Measurements from ENCODE around the gene SCAPER. TPM values are rescaled to one million over a fixed set of nuclear protein-coding genes. Genes with fewer than 3 reads are reported as not detected.

Gene SCAPER
- total and polyA plus RNA-seq, 10 of the 15 experiments (the other 5 are each of a cell fraction or from before 2014, with no cell fraction given): 1.0 to 7.7 (median 3.9) TPM

- Histone ChIP-seq H3K36me3 (ENCODE audit: control insufficient read depth in 2 of 2, insufficient read depth in 2 of 2, low read length in 1 of 2) (no peaks in the 10 kb centered on the region), H4K20me1 (ENCODE audit: control insufficient read depth, insufficient read depth) (no peaks in the 10 kb centered on the region), H3K9me3 (replicated peaks; ENCODE audit: control insufficient read depth, insufficient read depth, low read length) (no peaks in the 10 kb centered on the region; the same call in 2 of the 3 replicates), H3K4me2 (ENCODE audit: control insufficient read depth, insufficient read depth) (no peak overlapping the region), H3K27ac (ENCODE audit: control insufficient read depth, insufficient read depth) (no peak overlapping the region), H3K9ac (ENCODE audit: control insufficient read depth, insufficient read depth, low read length) (no peak overlapping the region), H2AFZ (ENCODE audit: control insufficient read depth, low read depth, low read length) (no peak overlapping the region), H3K79me2 (ENCODE audit: control insufficient read depth, insufficient read depth, low read length) (no peaks in the 10 kb centered on the region), H3K4me1 (ENCODE audit: control insufficient read depth, insufficient read depth, low read length) (peaks cover 10% of the 10 kb centered on the region; the same call in 1 of the 2 replicates), H3K4me3 (no peak overlapping the region), H3K27me3 (replicated peaks in 1 of 2; ENCODE audit: control insufficient read depth in 2 of 2, insufficient read depth in 2 of 2, low read length in 1 of 2) (peaks cover 2 to 13% of the 10 kb centered on the region in 2 experiments; a peak in 2 of 4 replicates)
- ChIA-PET RAD21 (ENCODE audit: unreplicated experiment) (interaction anchor here (1.1 kb wide), 2 partner anchors 143 to 148 kb away, joined by 4 read pairs; no protein-coding TSS in a partner anchor), CTCF (interaction anchor here (0.5 to 3.0 kb wide), 9 partner anchors 8 to 507 kb away, joined by 3 to 21 read pairs (median 6); no protein-coding TSS in a partner anchor), SMC1A (ENCODE audit: uncharacterized antibody, unreplicated experiment) (interaction anchor here (0.9 to 1.9 kb wide), 4 partner anchors 49 to 118 kb away, joined by 3 to 5 read pairs (median 3); no protein-coding TSS in a partner anchor), POLR2A (interaction anchor here (0.6 kb wide), 1 partner anchor 728 kb away, joined by 7 read pairs; no protein-coding TSS in a partner anchor)
- in situ Hi-C loops (cut with MboI): no loop called here
- intact Hi-C loops (cut with micrococcal nuclease; ENCODE audit: unreplicated experiment): loop anchor here (5.0 kb wide), 1 partner anchor 97 kb away; no protein-coding TSS in a partner anchor
- no peak for FAIRE-seq
- ATAC-seq: peak; percentile 44
- no TSS peak for BruUV-seq (replicated peaks)
- WGBS (ENCODE audit: insufficient coverage, insufficient replicate concordance, low lambda C conversion rate, missing lambda C conversion rate): 53% methylated on average over 9 of the region's 9 CpGs
- peak; percentile 27; the same call in 1 of the 2 replicates for TF ChIP-seq RAD21 (IDR thresholded peaks at IDR 0.05; ENCODE audit: insufficient read depth, low read depth, low read length)
- TF ChIP-seq, protein P1, sequence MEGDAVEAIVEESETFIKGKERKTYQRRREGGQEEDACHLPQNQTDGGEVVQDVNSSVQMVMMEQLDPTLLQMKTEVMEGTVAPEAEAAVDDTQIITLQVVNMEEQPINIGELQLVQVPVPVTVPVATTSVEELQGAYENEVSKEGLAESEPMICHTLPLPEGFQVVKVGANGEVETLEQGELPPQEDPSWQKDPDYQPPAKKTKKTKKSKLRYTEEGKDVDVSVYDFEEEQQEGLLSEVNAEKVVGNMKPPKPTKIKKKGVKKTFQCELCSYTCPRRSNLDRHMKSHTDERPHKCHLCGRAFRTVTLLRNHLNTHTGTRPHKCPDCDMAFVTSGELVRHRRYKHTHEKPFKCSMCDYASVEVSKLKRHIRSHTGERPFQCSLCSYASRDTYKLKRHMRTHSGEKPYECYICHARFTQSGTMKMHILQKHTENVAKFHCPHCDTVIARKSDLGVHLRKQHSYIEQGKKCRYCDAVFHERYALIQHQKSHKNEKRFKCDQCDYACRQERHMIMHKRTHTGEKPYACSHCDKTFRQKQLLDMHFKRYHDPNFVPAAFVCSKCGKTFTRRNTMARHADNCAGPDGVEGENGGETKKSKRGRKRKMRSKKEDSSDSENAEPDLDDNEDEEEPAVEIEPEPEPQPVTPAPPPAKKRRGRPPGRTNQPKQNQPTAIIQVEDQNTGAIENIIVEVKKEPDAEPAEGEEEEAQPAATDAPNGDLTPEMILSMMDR (IDR thresholded peaks at IDR 0.05 in 2 of 3, conservative IDR thresholded peaks at IDR 0.05 in 1 of 3; ENCODE audit: control insufficient read depth in 2 of 3, extremely low read depth in 1 of 3, insufficient read depth in 1 of 3, low read depth in 3 of 3, low read length in 3 of 3): peak; percentile 30 to 35 (median 35); a peak in 4 of 6 replicates
- no peak for TF ChIP-seq RAD51 (IDR thresholded peaks at IDR 0.05)
- no peak for DNase-seq (ENCODE audit: low read depth, low spot score)
Observed at GRCh38 chr15:76333720-76334437, 571.3 kb downstream of the SCAPER start.

Measured in GM12878 (cell line).